Mesothelial cell of epicardium (in vitro differentiated cells): Measurements from ENCODE around the gene FGFBP2. TPM values are rescaled to one million over a fixed set of nuclear protein-coding genes. Genes with fewer than 3 reads are reported as not detected.

Experiments
- DNase-seq, 2 experiments: peaks; one replicate each; pipeline ENCODE4 v3.0.0; 2021; ENCODE audit warnings: low spot score in 2 of 2; ENCODE audit not compliant: unreplicated experiment in 2 of 2
- H3K27ac Mint-ChIP-seq: 2 replicates; pipeline ENCODE4 v1.8.0; 2021; ENCODE audit warnings: mixed read lengths
- H3K27me3 Mint-ChIP-seq: 2 replicates; pipeline ENCODE4 v1.8.0; 2021; ENCODE audit warnings: low read depth, mixed read lengths
- H3K36me3 Mint-ChIP-seq: 2 replicates; pipeline ENCODE4 v1.8.0; 2021; ENCODE audit warnings: mixed read lengths
- H3K4me1 Mint-ChIP-seq: 2 replicates; pipeline ENCODE4 v1.8.0; 2021; ENCODE audit warnings: mixed read lengths
- H3K4me3 Mint-ChIP-seq: 2 replicates; pipeline ENCODE4 v1.8.0; 2021; ENCODE audit warnings: mild to moderate bottlenecking, moderate library complexity, mixed read lengths
- H3K9me3 Mint-ChIP-seq: 2 replicates; pipeline ENCODE4 v1.8.0; 2021; ENCODE audit warnings: mixed read lengths
- CTCF ChIP-seq: fragments of 200-600 bp; sonication (generic); IDR thresholded peaks from one replicate; pipeline ENCODE4 v1.5.0; 2021; ENCODE audit warnings: antibody characterized with exemption; ENCODE audit not compliant: unreplicated experiment
- total RNA-seq: library from RNA; stranded (reverse); gene quantifications from 3 replicates; pipeline ENCODE4 v1.2.1, GENCODE V29; 2021

FGFBP2 gene
- total RNA-seq, 1 donor from 2014 or later = not detected

GRCh38 chr4:15964159-15964558 is 1.2 kb upstream of the FGFBP2 start:
- Mint-ChIP-seq H3K27me3 (no peaks in the 10 kb centered on the region), H3K27ac (no peak overlapping the region), H3K4me3 (no peak overlapping the region), H3K4me1 (no peaks in the 10 kb centered on the region), H3K9me3 (peaks cover 10% of the 10 kb centered on the region), H3K36me3 (no peaks in the 10 kb centered on the region)
- TF ChIP-seq CTCF = no peak
- no peak for DNase-seq

- no peak for DNase-seq
- no peaks in the 10 kb centered on the region for H3K4me1 Mint-ChIP-seq
- no peaks in the 10 kb centered on the region for H3K36me3 Mint-ChIP-seq
These were observed 601 bp upstream of the FGFBP2 start for GRCh38 chr4:15963576-15963975.

GRCh38 chr4:15961781-15962510 is 1.0 kb downstream of the FGFBP2 start:
- Mint-ChIP-seq H3K27ac (no peak overlapping the region), H3K9me3 (peaks cover 10% of the 10 kb centered on the region), H3K4me3 (no peak overlapping the region), H3K4me1 (no peaks in the 10 kb centered on the region), H3K36me3 (no peaks in the 10 kb centered on the region), H3K27me3 (no peaks in the 10 kb centered on the region)
- DNase-seq = no peak
- TF ChIP-seq CTCF = no peak

More at GRCh38 chr4:15963576-15963975, 601 bp upstream of the FGFBP2 start:
- Mint-ChIP-seq H3K9me3 (peaks cover 10% of the 10 kb centered on the region), H3K4me3 (no peak overlapping the region), H3K27ac (no peak overlapping the region), H3K27me3 (no peaks in the 10 kb centered on the region)
- TF ChIP-seq CTCF = no peak

GRCh38 chr4:15958562-15958961 is 4.4 kb downstream of the FGFBP2 start:
- DNase-seq = no peak
- no peak overlapping the region for H3K27ac Mint-ChIP-seq
- no peaks in the 10 kb centered on the region for H3K36me3 Mint-ChIP-seq
- no peak for TF ChIP-seq CTCF
- H3K9me3 Mint-ChIP-seq = peaks cover 16% of the 10 kb centered on the region
- H3K4me1 Mint-ChIP-seq = no peaks in the 10 kb centered on the region
- H3K4me3 Mint-ChIP-seq = no peak overlapping the region
- no peaks in the 10 kb centered on the region for H3K27me3 Mint-ChIP-seq

- Mint-ChIP-seq H3K27ac (no peak overlapping the region), H3K27me3 (no peaks in the 10 kb centered on the region), H3K4me1 (no peaks in the 10 kb centered on the region), H3K36me3 (no peaks in the 10 kb centered on the region), H3K9me3 (peaks cover 23% of the 10 kb centered on the region), H3K4me3 (no peak overlapping the region)
- peak in 1 of 2 experiments; percentile 62 for DNase-seq
- peak; percentile 77 for TF ChIP-seq CTCF
These were observed 6.7 kb downstream of the FGFBP2 start for GRCh38 chr4:15956179-15956850.
